CD4-positive, alpha-beta T cell (primary cell): ENCODE results near the gene CHST3. TPM values are rescaled to one million over a fixed set of nuclear protein-coding genes. Genes with fewer than 3 reads are reported as not detected.

ENCODE experiments used
- ATAC-seq: fragments of 200-7000 bp; cut with Tn5 transposase; one replicate; pipeline ENCODE4 v1.10.0; 2022; ENCODE audit warnings: mild to moderate bottlenecking; ENCODE audit not compliant: poor library complexity
- CTCF ChIA-PET: fragments of 350-600 bp; sonication (Branson Sonifier 250); formaldehyde crosslinking; loops from one replicate; lab custom pipeline; 2021; ENCODE audit warnings: antibody characterized with exemption, inconsistent platforms; lab: Charles Lee
- POLR2A ChIA-PET: fragments of 350-600 bp; sonication (Branson Sonifier 250); formaldehyde crosslinking; loops from one replicate; lab custom pipeline; 2021; ENCODE audit warnings: antibody characterized with exemption, inconsistent platforms; lab: Charles Lee
- DNase-seq, 14 experiments: peaks; one replicate each; pipeline ENCODE4 v3.0.0-alpha.2; 2013 to 2020; ENCODE audit warnings: mixed read lengths in 2 of 14
- H3K27ac ChIP-seq, 2 donors: one replicate each; pipeline versions ENCODE4 v1.5.1 to v1.7.0; 2013; ENCODE audit warnings: low read length in 2 of 2, low read depth in 1 of 2, mild to moderate bottlenecking in 1 of 2
- H3K27me3 ChIP-seq, 2 experiments: 1 replicate in 1 of 2; 2 replicates in 1 of 2; pipeline versions ENCODE4 v1.6.1 to v1.7.0; 2013; ENCODE audit warnings: low read length in 2 of 2, control low read depth in 1 of 2, mild to moderate bottlenecking in 1 of 2, moderate library complexity in 1 of 2; ENCODE audit not compliant: insufficient read depth in 2 of 2, control insufficient read depth in 1 of 2
- H3K36me3 ChIP-seq: one replicate; pipeline ENCODE4 v1.6.1; 2013; ENCODE audit warnings: low read length, control low read depth; ENCODE audit not compliant: insufficient read depth
- H3K4me1 ChIP-seq: one replicate; pipeline ENCODE4 v1.6.1; 2013; ENCODE audit warnings: low read length, control low read depth; ENCODE audit not compliant: insufficient read depth
- H3K4me3 ChIP-seq: one replicate; pipeline ENCODE4 v1.5.1; 2013; ENCODE audit warnings: mild to moderate bottlenecking, low read length, moderate library complexity
- H3K9me3 ChIP-seq, 2 experiments: 1 replicate in 1 of 2; 2 replicates in 1 of 2; pipeline versions ENCODE4 v1.6.1 to v1.7.0; 2013; ENCODE audit warnings: low read length in 2 of 2, mild to moderate bottlenecking in 2 of 2, control low read depth in 1 of 2, moderate library complexity in 1 of 2; ENCODE audit not compliant: control insufficient read depth in 1 of 2, insufficient read depth in 1 of 2
- H3K27ac Mint-ChIP-seq: one replicate; pipeline ENCODE4 v1.8.0; 2020; ENCODE audit warnings: mixed read lengths
- H3K27me3 Mint-ChIP-seq: one replicate; pipeline ENCODE4 v1.8.0; 2021; ENCODE audit warnings: mixed read lengths
- H3K36me3 Mint-ChIP-seq: one replicate; pipeline ENCODE4 v1.8.0; 2021; ENCODE audit warnings: low read depth, mixed read lengths
- H3K4me1 Mint-ChIP-seq: one replicate; pipeline ENCODE4 v1.8.0; 2021; ENCODE audit warnings: low read depth, mixed read lengths
- H3K4me3 Mint-ChIP-seq: one replicate; pipeline ENCODE4 v1.8.0; 2020; ENCODE audit warnings: mild to moderate bottlenecking, mixed read lengths
- H3K9me3 Mint-ChIP-seq: one replicate; pipeline ENCODE4 v1.8.0; 2020; ENCODE audit warnings: mixed read lengths
- intact Hi-C, 2 experiments: fragments of 100-400 bp; cut with DNase I in 1 of 2; cut with micrococcal nuclease in 1 of 2; formaldehyde crosslinking; loops; one replicate each; pipeline versions ENCODE4 v1.15.1 to v1.9.0; 2023 to 2025; cut with DNase I, micrococcal nuclease
- total RNA-seq, 174 experiments: library from RNA in 2 of 174; stranded (reverse) in 2 of 174; gene quantifications; one replicate each; pipeline ENCODE4 v1.2.3 and lab custom pipeline; 2021 to 2026
- TF ChIP-seq, protein P1 (sequence below): fragments of 200-600 bp; IDR thresholded peaks from one replicate; pipeline ENCODE4 v1.8.0; 2022; ENCODE audit warnings: antibody characterized with exemption, mild to moderate bottlenecking

Gene CHST3
- total RNA-seq, 2 experiments from 2014 or later, result not detected

- Histone ChIP-seq H3K4me1 (no peaks in the 10 kb centered on the region), H3K36me3 (no peaks in the 10 kb centered on the region), H3K4me3 (no peak overlapping the region), H3K27me3 (no peaks in the 10 kb centered on the region), H3K27ac (no peak overlapping the region), H3K9me3 (peaks cover 0 to 15% of the 10 kb centered on the region in 2 experiments)
- ATAC-seq (no peak), DNase-seq (no peak)
- Mint-ChIP-seq H3K36me3 (no peaks in the 10 kb centered on the region), H3K27ac (no peak overlapping the region), H3K9me3 (no peaks in the 10 kb centered on the region), H3K4me1 (no peaks in the 10 kb centered on the region), H3K27me3 (no peaks in the 10 kb centered on the region), H3K4me3 (no peak overlapping the region)
- TF ChIP-seq, protein P1, sequence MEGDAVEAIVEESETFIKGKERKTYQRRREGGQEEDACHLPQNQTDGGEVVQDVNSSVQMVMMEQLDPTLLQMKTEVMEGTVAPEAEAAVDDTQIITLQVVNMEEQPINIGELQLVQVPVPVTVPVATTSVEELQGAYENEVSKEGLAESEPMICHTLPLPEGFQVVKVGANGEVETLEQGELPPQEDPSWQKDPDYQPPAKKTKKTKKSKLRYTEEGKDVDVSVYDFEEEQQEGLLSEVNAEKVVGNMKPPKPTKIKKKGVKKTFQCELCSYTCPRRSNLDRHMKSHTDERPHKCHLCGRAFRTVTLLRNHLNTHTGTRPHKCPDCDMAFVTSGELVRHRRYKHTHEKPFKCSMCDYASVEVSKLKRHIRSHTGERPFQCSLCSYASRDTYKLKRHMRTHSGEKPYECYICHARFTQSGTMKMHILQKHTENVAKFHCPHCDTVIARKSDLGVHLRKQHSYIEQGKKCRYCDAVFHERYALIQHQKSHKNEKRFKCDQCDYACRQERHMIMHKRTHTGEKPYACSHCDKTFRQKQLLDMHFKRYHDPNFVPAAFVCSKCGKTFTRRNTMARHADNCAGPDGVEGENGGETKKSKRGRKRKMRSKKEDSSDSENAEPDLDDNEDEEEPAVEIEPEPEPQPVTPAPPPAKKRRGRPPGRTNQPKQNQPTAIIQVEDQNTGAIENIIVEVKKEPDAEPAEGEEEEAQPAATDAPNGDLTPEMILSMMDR, result no peak
- intact Hi-C loops, result no loop called here
- POLR2A ChIA-PET, result no interaction called here
- CTCF ChIA-PET, result no interaction called here
Observed at GRCh38 chr10:72008096-72008981, 44.1 kb downstream of the CHST3 start.

DNA sequence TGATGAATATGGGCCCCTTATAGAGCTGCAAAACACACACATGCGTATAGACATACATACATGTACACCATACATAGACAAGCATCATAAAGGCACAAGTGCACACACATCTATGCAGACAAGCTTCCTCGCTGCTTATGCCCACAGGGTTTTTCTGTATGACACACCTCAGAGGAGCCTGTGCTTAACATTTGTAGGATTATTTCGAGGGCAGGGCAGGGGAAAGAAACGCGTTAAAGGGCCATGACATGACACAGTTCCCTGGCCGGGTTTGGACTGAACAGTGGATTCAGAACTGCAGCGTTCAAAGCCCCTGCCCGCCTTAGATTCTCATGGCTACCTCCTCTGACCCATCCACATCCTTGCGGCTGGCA, 44.8 kb downstream of the CHST3 start:
- Mint-ChIP-seq H3K27me3 (no peaks in the 10 kb centered on the region), H3K4me1 (no peaks in the 10 kb centered on the region), H3K36me3 (no peaks in the 10 kb centered on the region), H3K4me3 (no peak overlapping the region), H3K9me3 (no peaks in the 10 kb centered on the region), H3K27ac (no peak overlapping the region)
- no peak for ATAC-seq
- ChIA-PET POLR2A (no interaction called here), CTCF (no interaction called here)
- Histone ChIP-seq H3K4me3 (no peak overlapping the region), H3K9me3 (peaks cover 0 to 15% of the 10 kb centered on the region in 2 experiments), H3K27me3 (no peaks in the 10 kb centered on the region), H3K27ac (no peak overlapping the region), H3K36me3 (no peaks in the 10 kb centered on the region), H3K4me1 (no peaks in the 10 kb centered on the region)
- DNase-seq, result no peak
- TF ChIP-seq, protein P1, result no peak
- intact Hi-C loops, result no loop called here

GRCh38 chr10:72009425-72010081, 45.4 kb downstream of the CHST3 start:
- Histone ChIP-seq H3K9me3 (peaks cover 0 to 15% of the 10 kb centered on the region in 2 experiments), H3K4me1 (no peaks in the 10 kb centered on the region), H3K36me3 (no peaks in the 10 kb centered on the region), H3K4me3 (no peak overlapping the region), H3K27me3 (no peaks in the 10 kb centered on the region), H3K27ac (no peak overlapping the region)
- no peak for ATAC-seq
- no peak for DNase-seq
- no peaks in the 10 kb centered on the region for H3K36me3 Mint-ChIP-seq
- no peaks in the 10 kb centered on the region for H3K9me3 Mint-ChIP-seq
- no peak overlapping the region for H3K27ac Mint-ChIP-seq
- ChIA-PET CTCF (no interaction called here), POLR2A (no interaction called here)
- no peaks in the 10 kb centered on the region for H3K4me1 Mint-ChIP-seq
- H3K4me3 Mint-ChIP-seq, result no peak overlapping the region
- TF ChIP-seq, protein P1, result no peak
- intact Hi-C loops, result no loop called here
- H3K27me3 Mint-ChIP-seq, result no peaks in the 10 kb centered on the region
